SK-N-SH treated with all-trans-retinoic acid at 6 μM for 48 hours (cell line): ENCODE data around the gene TAS2R13.

Experiments used
- RARB ChIP-seq: fragments of 250-450 bp; sonication (Bioruptor Pico); IDR thresholded peaks from 2 replicates; pipeline ENCODE4 v1.8.0; 2021; ENCODE audit warnings: mild to moderate bottlenecking, moderate library complexity
- ZNF565 ChIP-seq: fragments of 450-650 bp; formaldehyde crosslinking; conservative IDR thresholded peaks from 2 replicates; pipeline ENCODE4 v1.5.0; 2020; ENCODE audit warnings: low read depth, mild to moderate bottlenecking, moderate library complexity

DNA sequence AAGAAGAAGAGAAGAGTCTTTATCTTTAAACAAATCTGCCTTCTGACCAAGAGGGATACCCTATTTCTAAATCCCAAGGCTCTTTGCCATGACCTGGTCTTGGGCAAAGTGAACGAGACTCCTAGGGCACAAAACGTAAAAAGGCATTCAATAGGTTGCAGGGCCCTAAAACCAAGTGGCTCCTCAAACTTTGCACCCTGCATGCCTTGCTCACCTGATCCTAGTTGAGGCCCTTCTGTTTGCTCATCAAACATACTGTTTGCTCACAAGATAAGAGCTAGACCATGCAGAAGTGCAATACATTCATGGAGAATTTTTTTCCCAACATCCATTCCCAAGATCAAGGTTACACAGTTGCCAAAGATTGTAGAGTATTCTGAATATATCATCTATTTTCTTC is 17.4 kb downstream of the TAS2R13 start:
- TF ChIP-seq RARB (no peak), ZNF565 (CRISPR knock-in tag) (no peak)
